HepG2 (cell line): ENCODE results near the gene PMPCB. TPM values are rescaled to one million over a fixed set of nuclear protein-coding genes. Genes with fewer than 3 reads are reported as not detected.

ENCODE experiments used
- ATAC-seq: fragments of 200-7000 bp; cut with Tn5 transposase; 3 replicates; pipeline ENCODE4 v1.9.1; 2020; ENCODE audit warnings: mild to moderate bottlenecking, moderate library complexity
- BruUV-seq: library from RNA; stranded (reverse); fragments of 400-500 nt; replicated peaks from 2 replicates; lab custom pipeline; 2021; lab: Mats Ljungman, UMichigan
- CTCF ChIA-PET: fragments of 300-600 bp; formaldehyde crosslinking; extraction: SDS; loops from one replicate; lab custom pipeline; 2021; ENCODE audit warnings: low total read pairs, inconsistent platforms, low intra/inter-chr PET ratio; lab: Yijun Ruan, JAX
- POLR2A ChIA-PET: fragments of 350-600 bp; sonication (Branson Sonifier 250); formaldehyde crosslinking; loops from one replicate; lab custom pipeline; 2020; ENCODE audit warnings: antibody characterized with exemption, inconsistent platforms; lab: Yijun Ruan, JAX
- DNase-seq: peaks from one replicate; pipeline ENCODE4 v3.0.0-alpha.2; 2015; ENCODE audit warnings: low spot score
- FAIRE-seq: peaks from 3 replicates; lab custom pipeline; 2011; peaks lifted over from hg19 to GRCh38; lab: Jason Lieb, UNC
- H2AFZ ChIP-seq: one replicate; pipeline ENCODE4 v1.6.1; 2011; ENCODE audit warnings: low read length, inconsistent platforms
- H3K27ac ChIP-seq: fragments of 300-600 bp; 3 replicates; pipeline ENCODE4 v1.8.0; 2011; ENCODE audit warnings: mixed run types, mild to moderate bottlenecking, mixed read lengths, low read length, inconsistent platforms; ENCODE audit not compliant: insufficient read depth; ENCODE audit errors: extremely low read length
- H3K27me3 ChIP-seq, 2 experiments: fragments of 200-600 bp in 1 of 2; 2 replicates in 1 of 2; 3 replicates in 1 of 2; pipeline versions ENCODE4 v1.6.0 to v1.8.0; 2011; ENCODE audit warnings: low read length in 2 of 2, mild to moderate bottlenecking in 2 of 2, moderate library complexity in 2 of 2, inconsistent platforms in 1 of 2; ENCODE audit not compliant: insufficient read depth in 2 of 2, control insufficient read depth in 1 of 2
- H3K36me3 ChIP-seq, 2 experiments: fragments of 200-600 bp in 1 of 2; replicated peaks in 1 of 2; 2 replicates in 1 of 2; 3 replicates in 1 of 2; pipeline versions ENCODE4 v1.5.1 to v1.8.0; 2011; ENCODE audit warnings: low read length in 2 of 2, inconsistent platforms in 1 of 2; ENCODE audit not compliant: insufficient read depth in 2 of 2, control insufficient read depth in 1 of 2
- H3K4me1 ChIP-seq: 2 replicates; pipeline ENCODE4 v1.5.1; 2012; ENCODE audit warnings: low read length, inconsistent platforms; ENCODE audit not compliant: insufficient read depth
- H3K4me2 ChIP-seq: 2 replicates; pipeline ENCODE4 v1.6.0; 2011; ENCODE audit warnings: low read depth, low read length, inconsistent platforms
- H3K4me3 ChIP-seq, 3 experiments: fragments of 200-600 bp in 1 of 3; sonication (generic), shearing (Covaris generic) in 1 of 3; replicated peaks in 1 of 3; 2 replicates each; pipeline ENCODE4 v1.5.1; 2011 to 2016; ENCODE audit warnings: low read length in 3 of 3, inconsistent platforms in 2 of 3, low read depth in 2 of 3, mild to moderate bottlenecking in 2 of 3, control low read depth in 1 of 3, mixed read lengths in 1 of 3; ENCODE audit not compliant: insufficient read depth in 1 of 3
- H3K79me2 ChIP-seq: one replicate; pipeline ENCODE4 v1.6.1; 2011; ENCODE audit warnings: low read length, inconsistent platforms; ENCODE audit not compliant: insufficient read depth
- H3K9ac ChIP-seq: 2 replicates; pipeline ENCODE4 v1.6.0; 2011; ENCODE audit warnings: mild to moderate bottlenecking, low read depth, low read length, inconsistent platforms; ENCODE audit not compliant: insufficient read depth
- H3K9me3 ChIP-seq: 2 replicates; pipeline ENCODE4 v1.5.1; 2012; ENCODE audit warnings: mild to moderate bottlenecking, low read length
- H4K20me1 ChIP-seq: 2 replicates; pipeline ENCODE4 v1.6.0; 2011; ENCODE audit warnings: inconsistent platforms, mild to moderate bottlenecking, low read length, moderate library complexity; ENCODE audit not compliant: insufficient read depth
- HDAC2 ChIP-seq: sonication (generic); formaldehyde crosslinking; IDR thresholded peaks from 2 replicates; pipeline ENCODE4 v1.4.0; 2020; ENCODE audit warnings: missing genetic modification reagents
- HNRNPUL1 ChIP-seq: fragments of 200-400 bp; formaldehyde crosslinking; IDR thresholded peaks from 2 replicates; pipeline ENCODE4 v1.6.1; 2017; ENCODE audit warnings: low read depth, mild to moderate bottlenecking, low read length, moderate library complexity
- JUNB ChIP-seq: sonication (generic); formaldehyde crosslinking; IDR thresholded peaks from 2 replicates; pipeline ENCODE4 v1.8.0; 2022; ENCODE audit warnings: missing genetic modification reagents, mild to moderate bottlenecking, borderline replicate concordance
- NR3C1 ChIP-seq: sonication (generic); formaldehyde crosslinking; IDR thresholded peaks from 2 replicates; pipeline ENCODE4 v1.4.0; 2020; ENCODE audit warnings: missing genetic modification reagents
- SP2 ChIP-seq: sonication (generic); formaldehyde crosslinking; IDR thresholded peaks from 2 replicates; pipeline ENCODE4 v1.5.1; 2020; ENCODE audit warnings: mild to moderate bottlenecking, missing genetic modification reagents
- ZMYM3 ChIP-seq: sonication (generic); formaldehyde crosslinking; IDR thresholded peaks from 2 replicates; pipeline ENCODE4 v1.5.1; 2020; ENCODE audit warnings: mild to moderate bottlenecking, missing genetic modification reagents
- WGBS: methylation state at CpG from one replicate; pipeline ENCODE4 v1.1.6; 2017; ENCODE audit warnings: low lambda C conversion rate; 5-methylcytosine and 5-hydroxymethylcytosine counted together
- in situ Hi-C: cut with HindIII; loops from 2 replicates; pipeline ENCODE4 v1.10.0; 2017; ENCODE audit warnings: low pct_unique_long_range_greater_than_20kb; ENCODE audit not compliant: extremely low pct_ligation_motif_present
- intact Hi-C: fragments of 100-400 bp; cut with micrococcal nuclease; formaldehyde crosslinking; loops from one replicate; pipeline ENCODE4 v1.10.0; 2022; ENCODE audit not compliant: unreplicated experiment
- polyA plus RNA-seq, 8 experiments: library from polyadenylated mRNA; depleted of rRNA in 3 of 8; stranded (reverse) in 7 of 8; unstranded in 1 of 8; fragments of >200 nt; fragmentation: Illumina TruSeq in 4 of 8; extraction: Trizol in 4 of 8; gene quantifications; 2 replicates each; pipeline versions ENCODE4 v1.2.1 to v1.2.3, GENCODE V29; 2011 to 2016; ENCODE audit warnings: low read depth in 4 of 8, missing spikeins in 1 of 8, mixed read lengths in 1 of 8; ENCODE audit not compliant: insufficient read depth in 1 of 8
- total RNA-seq, 5 experiments: library from RNA; depleted of rRNA; stranded (reverse); fragments of >200 nt; fragmentation: Illumina TruSeq; extraction: Trizol; gene quantifications; 2 replicates each; pipeline ENCODE4 v1.2.3, GENCODE V29; 2016; ENCODE audit warnings: low read depth in 1 of 5
- TF ChIP-seq, protein P1 (sequence below): sonication (generic); formaldehyde crosslinking; IDR thresholded peaks from 2 replicates; pipeline ENCODE4 v1.5.1; 2020; ENCODE audit warnings: mild to moderate bottlenecking, missing genetic modification reagents, borderline replicate concordance
- TF ChIP-seq, protein P2 (sequence below): sonication (generic); formaldehyde crosslinking; IDR thresholded peaks from 2 replicates; pipeline ENCODE4 v1.4.0; 2020; ENCODE audit warnings: mild to moderate bottlenecking, missing genetic modification reagents
- TF ChIP-seq, protein P3 (sequence below): sonication (generic); formaldehyde crosslinking; IDR thresholded peaks from 2 replicates; pipeline ENCODE4 v1.8.1; 2023; ENCODE audit warnings: mild to moderate bottlenecking, missing genetic modification reagents, borderline replicate concordance

PMPCB gene
- total and polyA plus RNA-seq, 2 of the 13 experiments (the other 11 are each of a cell fraction or from before 2014, with no cell fraction given): 80.8 to 124 TPM

DNA sequence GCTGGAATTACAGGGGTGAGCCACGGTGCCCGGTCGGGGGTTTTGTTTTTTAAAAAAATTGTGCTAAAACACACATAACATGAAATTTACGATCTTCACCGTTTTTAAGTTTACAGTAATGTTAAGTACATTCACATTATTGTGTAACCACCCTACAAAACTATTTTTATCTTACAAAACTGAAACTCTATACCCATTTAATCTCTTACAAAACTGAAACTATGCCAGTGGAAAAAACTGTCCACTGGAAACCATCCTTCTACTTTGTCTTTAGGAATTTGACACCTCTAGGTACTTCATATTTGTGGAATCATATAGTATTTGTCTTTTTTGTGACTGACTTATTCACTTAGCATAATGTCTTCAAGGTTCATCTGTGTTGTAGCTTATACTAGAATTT, 49.2 kb downstream of the PMPCB start:
- no peak for FAIRE-seq
- peaks cover 56% of the 10 kb centered on the region for H3K4me1 ChIP-seq

DNA sequence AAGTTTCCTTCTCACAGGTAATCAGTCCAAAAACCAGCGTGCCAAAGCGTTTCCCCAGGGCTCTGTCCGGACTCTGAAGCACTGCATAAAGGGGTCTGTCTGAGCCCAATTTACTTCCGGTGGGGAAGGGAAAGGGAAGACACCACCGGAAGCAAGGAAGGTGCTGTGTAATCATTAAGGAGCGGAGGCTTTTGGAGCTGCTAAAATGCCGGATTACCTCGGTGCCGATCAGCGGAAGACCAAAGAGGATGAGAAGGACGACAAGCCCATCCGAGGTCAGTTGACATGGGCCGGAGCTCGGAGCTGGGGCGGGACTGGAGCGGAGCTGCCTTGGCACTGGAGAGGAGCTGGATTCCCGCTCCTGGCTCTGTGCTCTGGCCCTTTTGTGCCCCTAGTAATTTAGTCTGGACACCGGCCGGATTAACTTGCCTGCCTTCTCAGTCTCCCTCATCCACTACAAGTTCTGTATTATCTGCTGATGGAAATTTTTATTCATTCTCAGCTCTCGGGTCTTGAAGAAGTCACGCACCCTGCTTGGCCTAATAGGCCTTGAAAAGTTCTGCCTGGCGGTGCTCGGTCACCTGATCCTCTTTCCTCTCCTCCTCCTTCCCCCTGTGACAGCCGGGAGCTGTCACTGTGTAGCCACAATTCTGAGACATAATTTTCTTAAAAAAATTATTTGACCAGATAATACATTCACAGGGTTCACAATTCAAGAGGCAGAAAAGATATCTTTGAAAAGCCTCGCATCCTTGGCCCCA, 50.5 kb downstream of the PMPCB start, which contains the start of gene PSMC2:
TSS of gene PSMC2 (plus strand) at position 137 of the 761 bp plus-strand sequence. CDS start at position 206, 69 bp downstream.
- Histone ChIP-seq H3K4me2 (peak within 1 kb of the TSS; percentile 88), H3K27ac (peak within 1 kb of the TSS; percentile 88), H3K9ac (peak within 1 kb of the TSS; percentile 94), H3K79me2 (peaks cover 71% of the 10 kb centered on the region), H3K36me3 (peaks cover under 1 to 7% of the 10 kb centered on the region in 2 experiments; a peak in 3 of 5 replicates), H3K27me3 (no peaks in the 10 kb centered on the region; a peak in 1 of 5 replicates), H3K4me3 (peak within 1 kb of the TSS; percentile 82 to 99 (median 96)), H4K20me1 (peaks cover 7% of the 10 kb centered on the region; the same call in 1 of the 2 replicates), H3K4me1 (peaks cover 53% of the 10 kb centered on the region), H3K9me3 (no peaks in the 10 kb centered on the region), H2AFZ (peak within 1 kb of the TSS; percentile 42)
- WGBS: 1% methylated on average over 14 of the region's 25 CpGs
- peak; percentile 81 for FAIRE-seq
- ChIA-PET CTCF (no interaction called here), POLR2A (interaction anchor here (0.8 to 1.4 kb wide), 4 partner anchors 9 to 59 kb away, joined by 3 to 13 read pairs (median 4); no protein-coding TSS in a partner anchor)
- BruUV-seq: TSS peak; percentile 81
- intact Hi-C loops (no loop called here), in situ Hi-C loops (loop anchor here (10.0 kb wide), 1 partner anchor 57 kb away; no protein-coding TSS in a partner anchor)
- ATAC-seq: peak; percentile 88
- DNase-seq: peak; percentile 92
- TF ChIP-seq JUNB (CRISPR knock-in tag) (no peak), NR3C1 (CRISPR knock-in tag) (no peak), SP2 (CRISPR knock-in tag) (no peak), HDAC2 (CRISPR knock-in tag) (peak; percentile 71; the same call in 1 of the 2 replicates)
- TF ChIP-seq, protein P1, sequence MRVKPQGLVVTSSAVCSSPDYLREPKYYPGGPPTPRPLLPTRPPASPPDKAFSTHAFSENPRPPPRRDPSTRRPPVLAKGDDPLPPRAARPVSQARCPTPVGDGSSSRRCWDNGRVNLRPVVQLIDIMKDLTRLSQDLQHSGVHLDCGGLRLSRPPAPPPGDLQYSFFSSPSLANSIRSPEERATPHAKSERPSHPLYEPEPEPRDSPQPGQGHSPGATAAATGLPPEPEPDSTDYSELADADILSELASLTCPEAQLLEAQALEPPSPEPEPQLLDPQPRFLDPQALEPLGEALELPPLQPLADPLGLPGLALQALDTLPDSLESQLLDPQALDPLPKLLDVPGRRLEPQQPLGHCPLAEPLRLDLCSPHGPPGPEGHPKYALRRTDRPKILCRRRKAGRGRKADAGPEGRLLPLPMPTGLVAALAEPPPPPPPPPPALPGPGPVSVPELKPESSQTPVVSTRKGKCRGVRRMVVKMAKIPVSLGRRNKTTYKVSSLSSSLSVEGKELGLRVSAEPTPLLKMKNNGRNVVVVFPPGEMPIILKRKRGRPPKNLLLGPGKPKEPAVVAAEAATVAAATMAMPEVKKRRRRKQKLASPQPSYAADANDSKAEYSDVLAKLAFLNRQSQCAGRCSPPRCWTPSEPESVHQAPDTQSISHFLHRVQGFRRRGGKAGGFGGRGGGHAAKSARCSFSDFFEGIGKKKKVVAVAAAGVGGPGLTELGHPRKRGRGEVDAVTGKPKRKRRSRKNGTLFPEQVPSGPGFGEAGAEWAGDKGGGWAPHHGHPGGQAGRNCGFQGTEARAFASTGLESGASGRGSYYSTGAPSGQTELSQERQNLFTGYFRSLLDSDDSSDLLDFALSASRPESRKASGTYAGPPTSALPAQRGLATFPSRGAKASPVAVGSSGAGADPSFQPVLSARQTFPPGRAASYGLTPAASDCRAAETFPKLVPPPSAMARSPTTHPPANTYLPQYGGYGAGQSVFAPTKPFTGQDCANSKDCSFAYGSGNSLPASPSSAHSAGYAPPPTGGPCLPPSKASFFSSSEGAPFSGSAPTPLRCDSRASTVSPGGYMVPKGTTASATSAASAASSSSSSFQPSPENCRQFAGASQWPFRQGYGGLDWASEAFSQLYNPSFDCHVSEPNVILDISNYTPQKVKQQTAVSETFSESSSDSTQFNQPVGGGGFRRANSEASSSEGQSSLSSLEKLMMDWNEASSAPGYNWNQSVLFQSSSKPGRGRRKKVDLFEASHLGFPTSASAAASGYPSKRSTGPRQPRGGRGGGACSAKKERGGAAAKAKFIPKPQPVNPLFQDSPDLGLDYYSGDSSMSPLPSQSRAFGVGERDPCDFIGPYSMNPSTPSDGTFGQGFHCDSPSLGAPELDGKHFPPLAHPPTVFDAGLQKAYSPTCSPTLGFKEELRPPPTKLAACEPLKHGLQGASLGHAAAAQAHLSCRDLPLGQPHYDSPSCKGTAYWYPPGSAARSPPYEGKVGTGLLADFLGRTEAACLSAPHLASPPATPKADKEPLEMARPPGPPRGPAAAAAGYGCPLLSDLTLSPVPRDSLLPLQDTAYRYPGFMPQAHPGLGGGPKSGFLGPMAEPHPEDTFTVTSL (CRISPR knock-in tag): no peak

More for the DNA sequence above, 49.2 kb downstream of the PMPCB start:
- peaks cover 70% of the 10 kb centered on the region for H3K79me2 ChIP-seq
- ChIA-PET CTCF (no interaction called here), POLR2A (no interaction called here)
- no peaks in the 10 kb centered on the region; a peak in 1 of 5 replicates for H3K27me3 ChIP-seq
- 96% methylated on average over 5 of the region's 5 CpGs for WGBS
- H3K9me3 ChIP-seq: no peaks in the 10 kb centered on the region
- intact Hi-C loops (no loop called here), in situ Hi-C loops (loop anchor here (10.0 kb wide), 1 partner anchor 58 kb away; no protein-coding TSS in a partner anchor)
- no peak overlapping the region for H3K27ac ChIP-seq
- BruUV-seq: no TSS peak
- H3K4me3 ChIP-seq: no peak overlapping the region
- peaks cover 0 to 9% of the 10 kb centered on the region in 2 experiments; a peak in 3 of 5 replicates for H3K36me3 ChIP-seq
- H3K4me2 ChIP-seq: peak overlapping the region; percentile 88
- peak overlapping the region; percentile 42 for H2AFZ ChIP-seq
- H4K20me1 ChIP-seq: peaks cover 7% of the 10 kb centered on the region; the same call in 1 of the 2 replicates
- DNase-seq: no peak
- no peak overlapping the region for H3K9ac ChIP-seq
- ATAC-seq: no peak
- TF ChIP-seq, protein P2, sequence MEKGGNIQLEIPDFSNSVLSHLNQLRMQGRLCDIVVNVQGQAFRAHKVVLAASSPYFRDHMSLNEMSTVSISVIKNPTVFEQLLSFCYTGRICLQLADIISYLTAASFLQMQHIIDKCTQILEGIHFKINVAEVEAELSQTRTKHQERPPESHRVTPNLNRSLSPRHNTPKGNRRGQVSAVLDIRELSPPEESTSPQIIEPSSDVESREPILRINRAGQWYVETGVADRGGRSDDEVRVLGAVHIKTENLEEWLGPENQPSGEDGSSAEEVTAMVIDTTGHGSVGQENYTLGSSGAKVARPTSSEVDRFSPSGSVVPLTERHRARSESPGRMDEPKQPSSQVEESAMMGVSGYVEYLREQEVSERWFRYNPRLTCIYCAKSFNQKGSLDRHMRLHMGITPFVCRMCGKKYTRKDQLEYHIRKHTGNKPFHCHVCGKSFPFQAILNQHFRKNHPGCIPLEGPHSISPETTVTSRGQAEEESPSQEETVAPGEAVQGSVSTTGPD (CRISPR knock-in tag): no peak
- no peak for TF ChIP-seq ZMYM3 (CRISPR knock-in tag)
- TF ChIP-seq HNRNPUL1: no peak
- TF ChIP-seq, protein P3, sequence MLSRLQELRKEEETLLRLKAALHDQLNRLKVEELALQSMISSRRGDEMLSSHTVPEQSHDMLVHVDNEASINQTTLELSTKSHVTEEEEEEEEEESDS (CRISPR knock-in tag): no peak
